Dendritic cell treated with granulocyte-macrophage colony-stimulating factor and Interleukin-4, amounts not matched to agents 40 ng/mL and 50 ng/mL, for 4 days (primary cell): ENCODE data around the gene NUP85.
"Not testable (repeated sequence)": the region's sequence is repeated elsewhere in the genome, so short reads cannot be mapped to it uniquely, and the experiment has no call there.

Experiments used
- H3K27ac Mint-ChIP-seq: one replicate; pipeline ENCODE4 v1.8.0; 2022; ENCODE audit warnings: mild to moderate bottlenecking, mixed read lengths
- H3K27me3 Mint-ChIP-seq: one replicate; pipeline ENCODE4 v1.8.0; 2022; ENCODE audit warnings: mild to moderate bottlenecking, mixed read lengths
- H3K36me3 Mint-ChIP-seq: one replicate; pipeline ENCODE4 v1.8.0; 2022; ENCODE audit warnings: low read depth, mixed read lengths
- H3K4me1 Mint-ChIP-seq: one replicate; pipeline ENCODE4 v1.8.0; 2022; ENCODE audit warnings: low read depth, mixed read lengths
- H3K4me3 Mint-ChIP-seq: one replicate; pipeline ENCODE4 v1.8.0; 2022; ENCODE audit warnings: mild to moderate bottlenecking, moderate library complexity, mixed read lengths
- H3K9me3 Mint-ChIP-seq: one replicate; pipeline ENCODE4 v1.8.0; 2022; ENCODE audit warnings: mixed read lengths
- intact Hi-C: fragments of 100-400 bp; cut with micrococcal nuclease; formaldehyde crosslinking; loops from one replicate; pipeline ENCODE4 v1.15.0; 2022

The NUP85 gene

DNA sequence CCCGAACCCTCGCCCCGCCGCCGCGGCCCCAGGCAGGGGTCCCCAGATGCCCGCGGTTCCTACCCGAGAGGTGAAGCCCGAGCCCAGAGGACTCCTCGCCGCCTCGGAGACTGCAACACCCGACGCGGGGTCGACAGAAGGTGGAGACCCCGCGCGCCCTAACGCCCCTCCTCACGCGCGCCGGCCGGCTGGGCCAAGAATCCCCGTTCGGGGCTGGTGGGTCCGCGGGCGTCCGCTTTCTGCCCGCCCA lies 23.2 kb upstream of the NUP85 start:
- H3K4me1 Mint-ChIP-seq: peaks cover 29% of the 10 kb centered on the region
- H3K4me3 Mint-ChIP-seq: peak overlapping the region; percentile 79
- no peaks in the 10 kb centered on the region for H3K27me3 Mint-ChIP-seq
- intact Hi-C loops: no loop called here
- H3K36me3 Mint-ChIP-seq: peaks cover 51% of the 10 kb centered on the region
- peak overlapping the region; percentile 99 for H3K27ac Mint-ChIP-seq
- H3K9me3 Mint-ChIP-seq: no peaks in the 10 kb centered on the region

DNA sequence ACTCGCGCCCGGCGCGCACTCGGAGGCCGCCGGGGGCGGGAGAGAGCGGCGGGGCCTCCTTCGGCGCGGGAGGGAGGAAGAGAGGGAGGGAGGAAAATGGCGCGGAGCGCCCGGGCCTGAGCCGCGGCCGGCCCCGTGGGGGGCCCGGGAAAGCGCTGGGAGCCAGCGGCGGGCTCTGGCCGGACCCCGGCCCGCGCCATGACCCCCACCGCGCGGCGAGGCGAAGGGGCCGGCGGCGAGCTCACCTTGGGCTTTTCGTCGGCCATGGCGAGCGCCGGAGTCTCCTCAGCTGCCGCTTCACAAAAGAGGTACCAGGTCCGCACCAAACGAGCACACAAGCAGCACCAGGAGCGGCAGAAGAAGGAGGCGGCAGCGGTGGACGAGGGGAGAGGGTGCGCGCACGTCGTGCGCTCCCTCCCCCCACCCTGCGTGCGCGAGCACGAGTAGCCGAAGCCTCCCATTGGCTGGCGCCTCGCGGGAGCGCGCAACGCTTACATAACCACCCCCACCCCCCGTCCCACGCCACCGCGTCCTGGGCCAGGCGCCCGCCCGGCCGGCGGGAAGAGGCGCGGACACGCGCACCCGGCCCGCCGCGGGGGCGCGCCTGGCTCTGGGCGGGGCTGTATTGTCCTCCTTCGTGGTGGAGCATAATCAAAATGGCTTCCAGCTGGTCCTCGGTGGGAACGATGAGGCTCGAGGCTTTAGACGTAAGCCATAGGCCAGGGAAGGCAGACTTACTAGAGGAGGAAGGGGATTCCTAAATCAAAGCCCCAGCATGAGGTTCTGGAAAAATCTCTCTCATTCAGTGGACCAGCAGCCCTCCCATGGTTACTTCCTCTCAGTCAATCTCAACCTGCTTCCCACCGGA lies 22.7 kb upstream of the NUP85 start, which contains the start of gene SUMO2:
TSS of gene SUMO2 (minus strand) at position 391 of the 868 bp plus-strand sequence. CDS start at position 266, 125 bp downstream.
- Mint-ChIP-seq H3K27ac (peak within 1 kb of the TSS; percentile 99), H3K4me3 (peak within 1 kb of the TSS; percentile 79), H3K36me3 (peaks cover 45% of the 10 kb centered on the region)

GRCh38 chr17:75183999-75184884 lies 21.2 kb upstream of the NUP85 start:
- intact Hi-C loops: no loop called here
- no peaks in the 10 kb centered on the region for H3K9me3 Mint-ChIP-seq
- no peaks in the 10 kb centered on the region for H3K27me3 Mint-ChIP-seq
- peak overlapping the region; percentile 79 for H3K4me3 Mint-ChIP-seq
- H3K36me3 Mint-ChIP-seq: peaks cover 31% of the 10 kb centered on the region
- peaks cover 33% of the 10 kb centered on the region for H3K4me1 Mint-ChIP-seq
- peak overlapping the region; percentile 99 for H3K27ac Mint-ChIP-seq

More for the DNA sequence above, 22.7 kb upstream of the NUP85 start, which contains the start of gene SUMO2:
- no peaks in the 10 kb centered on the region for H3K9me3 Mint-ChIP-seq
- peaks cover 29% of the 10 kb centered on the region for H3K4me1 Mint-ChIP-seq
- intact Hi-C loops: no loop called here
- H3K27me3 Mint-ChIP-seq: no peaks in the 10 kb centered on the region

DNA sequence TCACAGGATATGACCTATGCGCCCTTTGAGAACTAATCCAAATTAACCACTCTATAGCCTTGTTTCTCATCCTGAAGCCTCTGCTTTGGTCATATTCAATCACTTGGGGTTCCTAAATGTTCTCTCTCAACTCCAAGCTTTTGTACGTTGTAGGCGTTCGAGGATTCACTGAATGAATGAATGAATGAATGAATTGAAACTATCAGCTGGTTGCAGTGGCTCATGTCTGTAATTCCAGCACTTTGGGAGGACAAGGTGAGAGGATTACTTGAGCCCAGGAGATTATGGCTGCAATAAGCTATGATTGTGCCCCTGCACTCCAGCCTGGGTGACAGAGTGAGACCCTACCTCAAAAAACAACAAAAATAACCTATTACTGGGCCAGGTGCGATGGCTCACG lies 16.9 kb upstream of the NUP85 start:
- no peaks in the 10 kb centered on the region for H3K9me3 Mint-ChIP-seq
- no peak overlapping the region for H3K4me3 Mint-ChIP-seq
- H3K4me1 Mint-ChIP-seq: peaks cover 17% of the 10 kb centered on the region
- no peaks in the 10 kb centered on the region for H3K36me3 Mint-ChIP-seq
- H3K27ac Mint-ChIP-seq: no peak overlapping the region
- no peaks in the 10 kb centered on the region for H3K27me3 Mint-ChIP-seq
- intact Hi-C loops: no loop called here

DNA sequence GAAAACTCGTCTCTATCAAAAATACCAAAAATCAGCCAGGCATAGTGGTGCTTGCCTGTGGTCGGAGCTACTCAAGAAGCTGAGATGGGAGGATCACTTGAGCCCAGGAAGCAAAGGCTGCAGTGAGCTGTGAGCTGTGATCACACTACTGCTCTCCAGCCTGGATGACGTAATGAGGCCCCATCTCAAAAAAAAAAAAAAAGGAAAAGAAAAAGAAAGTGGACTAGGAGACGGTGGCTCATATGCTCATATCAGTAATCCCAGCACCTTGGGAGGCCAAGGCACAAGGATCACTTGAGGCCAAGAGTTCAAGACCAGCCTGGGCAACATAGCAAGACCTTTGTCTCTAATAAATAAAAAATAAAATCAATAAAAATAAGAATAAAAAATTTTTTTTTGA lies 13.9 kb upstream of the NUP85 start:
- no peaks in the 10 kb centered on the region for H3K9me3 Mint-ChIP-seq
- peaks cover 7% of the 10 kb centered on the region for H3K4me1 Mint-ChIP-seq
- intact Hi-C loops: no loop called here
- no peaks in the 10 kb centered on the region for H3K27me3 Mint-ChIP-seq
- H3K36me3 Mint-ChIP-seq: no peaks in the 10 kb centered on the region
- no peak overlapping the region for H3K27ac Mint-ChIP-seq
- no peak overlapping the region for H3K4me3 Mint-ChIP-seq

DNA sequence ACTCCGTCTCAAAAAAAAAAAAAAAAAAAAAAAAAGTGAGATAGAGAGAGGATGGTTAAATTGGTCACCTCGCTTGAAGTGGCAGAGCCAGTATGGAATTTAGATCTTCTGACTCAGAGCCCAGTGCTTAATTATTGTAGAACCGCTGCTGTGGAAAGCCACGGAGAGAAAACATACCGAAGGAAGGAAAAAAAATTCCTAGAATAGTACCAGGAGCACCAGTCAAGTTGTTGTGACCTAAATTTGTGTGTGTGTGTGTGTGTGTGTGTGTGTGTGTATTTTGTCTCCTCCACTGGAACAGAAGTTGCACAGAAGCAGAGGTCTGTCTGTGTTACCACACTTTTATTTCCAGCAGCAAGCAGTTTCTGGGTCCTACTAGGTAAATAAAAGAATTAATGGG lies 10.6 kb upstream of the NUP85 start:
- Mint-ChIP-seq H3K9me3 (no peaks in the 10 kb centered on the region), H3K36me3 (no peaks in the 10 kb centered on the region), H3K27ac (no peak overlapping the region), H3K27me3 (no peaks in the 10 kb centered on the region), H3K4me1 (no peaks in the 10 kb centered on the region), H3K4me3 (no peak overlapping the region)
- intact Hi-C loops: no loop called here

DNA sequence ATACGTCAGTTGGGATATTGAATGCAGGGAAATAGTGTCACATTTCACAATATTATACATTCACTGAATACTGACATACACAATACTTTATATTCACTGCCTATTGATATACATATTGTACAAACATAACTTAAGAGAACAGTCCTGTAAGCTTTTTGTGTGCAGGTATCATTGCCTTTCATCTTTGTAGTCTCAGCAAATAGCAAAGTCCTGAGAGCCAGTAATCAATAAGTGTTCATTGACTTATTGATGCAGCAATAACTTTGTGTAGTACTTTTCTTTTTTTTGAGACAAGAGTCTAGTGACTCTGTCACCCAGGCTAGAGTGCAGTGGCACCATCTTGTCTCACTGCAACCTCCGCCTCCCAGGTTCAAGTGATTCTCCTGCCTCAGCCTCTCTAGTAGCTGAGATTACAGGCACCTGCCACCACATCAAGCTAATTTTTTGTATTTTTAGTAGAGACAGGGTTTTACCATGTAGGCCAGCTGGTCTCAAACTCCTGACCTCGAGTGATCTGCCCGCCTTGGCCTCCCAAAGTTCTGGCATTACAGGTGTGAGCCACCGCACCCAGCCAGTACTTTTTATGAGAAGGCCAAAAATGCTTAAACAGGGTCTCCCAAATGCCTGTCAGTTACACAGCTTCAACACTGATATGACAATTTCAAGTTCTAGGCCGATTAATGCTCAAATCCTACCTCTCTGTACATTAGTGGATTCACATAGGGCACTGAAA lies 5.4 kb upstream of the NUP85 start:
- Mint-ChIP-seq H3K36me3 (peaks cover under 1% of the 10 kb centered on the region), H3K27me3 (no peaks in the 10 kb centered on the region), H3K4me1 (peaks cover 16% of the 10 kb centered on the region), H3K9me3 (no peaks in the 10 kb centered on the region), H3K4me3 (no peak overlapping the region), H3K27ac (no peak overlapping the region)
- intact Hi-C loops: loop anchor here (2.0 to 5.0 kb wide), 2 partner anchors 138 to 239 kb away; no protein-coding TSS in a partner anchor

GRCh38 chr17:75205793-75206163 lies 299 bp downstream of the NUP85 start:
- intact Hi-C loops: no loop called here
- no peaks in the 10 kb centered on the region for H3K27me3 Mint-ChIP-seq
- peak overlapping the region; percentile 97 for H3K27ac Mint-ChIP-seq
- peaks cover 27% of the 10 kb centered on the region for H3K4me1 Mint-ChIP-seq
- H3K4me3 Mint-ChIP-seq: peak overlapping the region; percentile 83
- H3K9me3 Mint-ChIP-seq: no peaks in the 10 kb centered on the region
- H3K36me3 Mint-ChIP-seq: peaks cover 40% of the 10 kb centered on the region

- Mint-ChIP-seq H3K27ac (peak overlapping the region; percentile 97), H3K4me1 (peaks cover 22% of the 10 kb centered on the region), H3K36me3 (peaks cover 52% of the 10 kb centered on the region), H3K4me3 (peak overlapping the region; percentile 83)
- H3K9me3 Mint-ChIP-seq, H3K27me3 Mint-ChIP-seq, intact Hi-C loops: not testable (repeated sequence)
These were observed 1.6 kb downstream of the NUP85 start for GRCh38 chr17:75207050-75207407.

DNA sequence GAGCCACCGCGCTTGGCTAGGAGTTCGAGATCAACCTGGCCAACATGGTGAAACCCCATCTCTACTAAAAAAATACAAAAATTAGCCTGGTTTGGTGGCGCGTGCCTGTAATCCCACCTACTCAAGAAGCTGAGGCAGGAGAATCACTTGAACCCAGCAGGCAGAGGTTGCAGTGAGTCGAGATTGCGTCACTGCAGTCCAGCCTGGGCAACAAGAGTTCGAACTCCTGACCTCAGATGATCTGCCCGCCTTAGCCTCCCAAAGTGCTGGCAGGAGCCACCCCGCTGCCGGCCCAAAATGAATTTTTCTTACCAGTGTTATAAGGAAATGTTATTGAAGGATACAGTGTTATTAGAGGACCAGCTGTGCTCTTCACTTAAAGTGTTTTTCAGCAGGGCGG lies 2.3 kb downstream of the NUP85 start:
- Mint-ChIP-seq H3K4me3 (no peak overlapping the region), H3K36me3 (peaks cover 60% of the 10 kb centered on the region), H3K9me3 (no peaks in the 10 kb centered on the region), H3K27me3 (no peaks in the 10 kb centered on the region), H3K4me1 (peaks cover 21% of the 10 kb centered on the region), H3K27ac (no peak overlapping the region)
- intact Hi-C loops: no loop called here

GRCh38 chr17:75208161-75208560 lies 2.7 kb downstream of the NUP85 start:
- no peaks in the 10 kb centered on the region for H3K27me3 Mint-ChIP-seq
- intact Hi-C loops: no loop called here

DNA sequence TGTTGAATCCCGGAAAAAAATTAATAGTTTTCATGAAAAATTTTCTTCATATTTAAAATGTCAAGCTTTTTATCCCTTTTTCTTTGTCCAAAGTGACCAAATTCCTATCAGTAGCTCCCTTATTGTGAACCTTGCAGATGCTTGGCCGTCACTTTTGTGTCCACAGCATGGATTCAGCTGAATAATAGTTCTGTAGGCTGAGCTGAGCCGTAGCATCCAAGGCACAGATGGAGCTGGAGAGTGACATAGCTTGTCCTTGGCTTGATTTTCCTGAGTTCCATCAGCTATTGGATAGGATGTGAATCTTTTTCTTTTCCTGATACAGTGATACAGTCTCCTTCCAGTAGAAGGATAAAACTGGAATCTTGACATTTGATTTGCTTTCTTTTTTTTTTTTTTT lies 3.6 kb downstream of the NUP85 start:
- Mint-ChIP-seq H3K27ac (no peak overlapping the region), H3K27me3 (no peaks in the 10 kb centered on the region)

More at GRCh38 chr17:75208161-75208560, 2.7 kb downstream of the NUP85 start:
- no peak overlapping the region for H3K27ac Mint-ChIP-seq
- H3K36me3 Mint-ChIP-seq: peaks cover 64% of the 10 kb centered on the region
- no peaks in the 10 kb centered on the region for H3K9me3 Mint-ChIP-seq
- no peak overlapping the region for H3K4me3 Mint-ChIP-seq
- H3K4me1 Mint-ChIP-seq: peaks cover 21% of the 10 kb centered on the region

GRCh38 chr17:75218131-75218530 lies 12.7 kb downstream of the NUP85 start:
- Mint-ChIP-seq H3K36me3 (peaks cover 100% of the 10 kb centered on the region), H3K27ac (no peak overlapping the region), H3K4me1 (peaks cover 5% of the 10 kb centered on the region), H3K27me3 (no peaks in the 10 kb centered on the region), H3K9me3 (no peaks in the 10 kb centered on the region), H3K4me3 (no peak overlapping the region)
- intact Hi-C loops: no loop called here

More for the DNA sequence above, 3.6 kb downstream of the NUP85 start:
- no peak overlapping the region for H3K4me3 Mint-ChIP-seq
- H3K36me3 Mint-ChIP-seq: peaks cover 73% of the 10 kb centered on the region
- H3K9me3 Mint-ChIP-seq: no peaks in the 10 kb centered on the region
- intact Hi-C loops: no loop called here
- peaks cover 21% of the 10 kb centered on the region for H3K4me1 Mint-ChIP-seq

GRCh38 chr17:75219815-75220214 lies 14.3 kb downstream of the NUP85 start:
- H3K4me3 Mint-ChIP-seq: no peak overlapping the region

More at GRCh38 chr17:75219815-75220214, 14.3 kb downstream of the NUP85 start:
- Mint-ChIP-seq H3K36me3 (peaks cover 100% of the 10 kb centered on the region), H3K27me3 (no peaks in the 10 kb centered on the region), H3K4me1 (peaks cover 13% of the 10 kb centered on the region), H3K9me3 (no peaks in the 10 kb centered on the region), H3K27ac (no peak overlapping the region)
- intact Hi-C loops: no loop called here
